D721Med (cell line): ENCODE measurements around the gene EFEMP2.

Experiments used
- DNase-seq: peaks from one replicate; pipeline ENCODE4 v3.0.0; 2011; ENCODE audit warnings: low spot score; ENCODE audit not compliant: insufficient read length
- FAIRE-seq: peaks from 2 replicates; lab custom pipeline; 2011; peaks lifted over from hg19 to GRCh38; lab: Jason Lieb, UNC
- TF ChIP-seq, protein P1 (sequence below): IDR thresholded peaks from 2 replicates; pipeline ENCODE4 v1.5.1; 2012; ENCODE audit warnings: mild to moderate bottlenecking, control low read depth; ENCODE audit not compliant: insufficient read depth; ENCODE audit errors: missing control alignments

EFEMP2 gene

DNA sequence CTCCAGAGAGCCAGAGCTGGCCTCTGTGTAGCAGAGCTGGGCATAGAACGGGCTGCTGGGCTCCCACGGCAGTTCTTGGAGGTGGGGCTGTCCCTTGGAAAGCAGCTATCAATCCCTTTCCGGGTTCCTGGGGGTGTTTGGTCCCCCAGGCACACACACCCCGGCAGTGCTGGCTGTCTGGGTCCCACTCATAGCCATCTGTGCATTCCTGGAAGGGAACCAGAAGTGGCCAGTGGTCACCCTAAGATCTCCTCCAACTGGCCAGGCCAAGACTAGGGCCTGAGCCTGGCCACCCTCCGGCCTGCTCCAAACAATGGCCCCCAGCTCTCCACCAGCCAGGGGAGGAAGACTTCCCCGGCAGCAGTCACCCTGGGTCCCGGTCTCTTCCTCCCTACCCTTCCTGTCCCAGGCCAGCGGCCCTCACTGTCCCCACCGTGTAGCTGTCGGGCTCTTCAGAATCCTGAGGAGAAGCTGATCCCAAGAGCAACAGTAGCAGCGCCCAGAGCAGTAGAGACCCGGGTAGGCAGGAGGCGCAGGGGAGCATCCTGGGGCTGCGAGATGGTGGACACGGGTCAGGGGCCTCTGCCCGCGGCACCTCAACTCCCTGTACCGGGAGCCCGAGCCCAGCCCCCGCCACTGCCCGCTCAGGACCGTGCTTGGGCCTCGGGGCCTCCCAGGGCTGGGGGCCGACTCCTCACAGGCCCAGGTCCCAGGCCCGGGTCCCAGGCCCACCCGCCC is 620 bp downstream of the EFEMP2 start:
- DNase-seq (no peak), FAIRE-seq (no peak)
- TF ChIP-seq, protein P1, sequence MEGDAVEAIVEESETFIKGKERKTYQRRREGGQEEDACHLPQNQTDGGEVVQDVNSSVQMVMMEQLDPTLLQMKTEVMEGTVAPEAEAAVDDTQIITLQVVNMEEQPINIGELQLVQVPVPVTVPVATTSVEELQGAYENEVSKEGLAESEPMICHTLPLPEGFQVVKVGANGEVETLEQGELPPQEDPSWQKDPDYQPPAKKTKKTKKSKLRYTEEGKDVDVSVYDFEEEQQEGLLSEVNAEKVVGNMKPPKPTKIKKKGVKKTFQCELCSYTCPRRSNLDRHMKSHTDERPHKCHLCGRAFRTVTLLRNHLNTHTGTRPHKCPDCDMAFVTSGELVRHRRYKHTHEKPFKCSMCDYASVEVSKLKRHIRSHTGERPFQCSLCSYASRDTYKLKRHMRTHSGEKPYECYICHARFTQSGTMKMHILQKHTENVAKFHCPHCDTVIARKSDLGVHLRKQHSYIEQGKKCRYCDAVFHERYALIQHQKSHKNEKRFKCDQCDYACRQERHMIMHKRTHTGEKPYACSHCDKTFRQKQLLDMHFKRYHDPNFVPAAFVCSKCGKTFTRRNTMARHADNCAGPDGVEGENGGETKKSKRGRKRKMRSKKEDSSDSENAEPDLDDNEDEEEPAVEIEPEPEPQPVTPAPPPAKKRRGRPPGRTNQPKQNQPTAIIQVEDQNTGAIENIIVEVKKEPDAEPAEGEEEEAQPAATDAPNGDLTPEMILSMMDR: no peak

DNA sequence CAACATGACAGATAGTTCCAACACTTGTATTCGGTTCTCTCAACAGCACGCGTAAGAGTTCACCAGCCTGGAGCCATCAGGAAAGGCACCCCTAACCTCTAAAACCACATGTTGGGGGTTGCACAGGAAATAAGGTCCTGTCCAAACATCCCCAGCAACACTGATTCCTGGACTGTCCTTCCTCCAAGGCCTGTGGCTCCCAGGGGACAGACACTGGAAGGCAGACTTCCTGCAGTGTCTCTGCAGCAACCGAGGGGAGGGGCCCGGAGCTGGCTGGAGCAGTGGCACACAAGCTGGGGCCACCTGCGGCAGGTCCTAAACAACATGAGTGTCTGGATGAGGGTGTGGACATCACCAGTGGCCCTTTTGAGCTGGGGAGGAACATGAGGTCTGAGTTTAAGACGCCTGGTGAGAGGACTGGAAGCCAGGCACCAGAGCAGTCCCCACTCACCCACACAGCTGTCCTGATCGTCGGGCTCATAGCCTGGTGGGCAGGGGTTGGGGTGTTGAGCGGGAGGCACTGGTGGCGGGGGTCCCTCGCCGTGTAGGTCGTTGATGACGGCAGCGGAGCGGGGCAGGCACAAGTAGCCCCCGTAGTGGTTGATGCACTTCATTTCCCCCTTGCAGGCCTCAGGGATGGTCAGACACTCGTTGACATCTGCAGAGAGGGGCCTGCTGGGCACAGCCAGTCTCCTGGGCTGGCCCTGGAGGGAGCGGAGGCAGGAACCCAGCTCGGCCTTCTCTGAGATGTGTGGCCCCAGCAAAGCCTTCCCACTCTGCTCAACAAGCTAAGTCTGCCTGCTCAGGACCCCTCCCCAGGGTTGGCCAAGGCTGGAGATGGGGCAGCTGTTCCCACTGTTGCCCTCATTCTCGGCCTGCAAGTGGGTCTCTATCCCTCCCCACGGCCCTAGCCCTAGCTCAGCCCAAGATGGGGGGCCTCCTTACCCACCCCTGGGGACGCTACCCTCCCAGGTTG is 1.6 kb downstream of the EFEMP2 start:
- FAIRE-seq: no peak
- no peak for DNase-seq
- TF ChIP-seq, protein P1: no peak

DNA sequence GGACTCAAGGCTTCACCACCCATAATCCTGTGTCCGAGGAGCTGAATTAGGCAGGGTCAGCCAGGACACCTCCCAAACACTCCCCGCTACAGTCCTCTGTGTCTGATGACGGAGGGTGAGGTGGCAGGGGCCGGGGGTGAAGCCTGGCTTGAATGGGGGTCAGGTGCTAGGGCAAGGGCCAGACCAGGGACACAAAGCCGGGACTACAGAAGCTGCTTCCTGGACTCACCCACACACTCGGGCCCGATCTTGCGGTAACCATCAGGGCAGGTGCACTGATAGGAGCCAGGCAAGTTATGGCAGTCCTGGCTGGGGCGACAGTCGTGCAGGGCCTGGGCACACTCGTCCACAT is 2.3 kb downstream of the EFEMP2 start:
- TF ChIP-seq, protein P1: no peak
- DNase-seq: no peak
- no peak for FAIRE-seq

DNA sequence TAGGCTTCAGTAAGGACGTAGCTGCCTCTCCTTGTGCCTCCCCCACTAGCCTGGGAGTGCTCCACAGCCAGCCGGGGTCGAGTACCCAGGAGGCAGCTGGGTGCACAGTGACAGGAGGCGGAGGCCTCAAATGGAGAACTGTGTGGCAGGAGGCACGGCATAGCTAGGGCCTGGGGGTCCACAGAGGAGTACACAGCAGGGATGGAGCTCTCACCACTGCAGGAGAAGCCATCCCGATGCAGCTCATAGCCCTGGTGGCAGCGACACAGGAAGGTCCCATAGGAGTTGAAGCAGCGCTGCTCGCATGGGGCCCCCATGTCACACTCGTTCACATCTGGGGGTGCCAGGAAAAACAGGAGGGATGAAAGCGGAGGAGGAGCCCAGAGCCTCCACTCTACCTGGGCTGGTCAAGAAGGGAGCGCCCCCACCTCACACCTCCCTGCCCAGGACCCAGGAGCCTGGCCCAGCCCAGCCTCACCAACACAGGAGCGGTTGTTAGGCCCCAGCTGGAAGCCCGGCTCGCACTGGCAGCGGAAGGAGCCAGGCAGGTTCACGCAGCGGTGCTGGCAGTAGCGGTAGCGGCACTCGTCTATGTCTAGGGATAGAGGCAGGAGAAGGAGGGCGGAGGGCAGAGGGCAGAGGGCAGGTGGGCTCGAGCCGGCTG is 2.8 kb downstream of the EFEMP2 start:
- TF ChIP-seq, protein P1: no peak
- no peak for FAIRE-seq
- DNase-seq: no peak

DNA sequence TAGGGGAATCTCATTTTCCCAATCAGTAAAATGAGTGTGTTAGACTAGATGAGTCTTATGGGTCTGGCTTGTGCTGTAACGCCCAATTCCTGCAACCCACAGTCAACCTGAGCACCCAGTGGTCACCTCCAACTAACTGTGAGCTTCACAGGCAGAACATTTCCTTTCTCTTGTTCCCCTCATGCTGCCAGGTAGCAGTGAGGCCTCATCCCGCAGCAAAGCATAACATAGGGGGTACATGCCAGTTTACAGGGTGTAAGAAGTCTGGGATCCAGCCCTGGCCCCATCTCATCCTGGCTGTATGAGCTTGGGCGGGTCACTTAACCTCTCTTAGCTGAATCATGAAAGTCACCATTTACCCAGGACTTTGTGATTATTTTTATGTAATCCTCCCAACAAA is 3.7 kb downstream of the EFEMP2 start:
- no peak for DNase-seq
- no peak for FAIRE-seq
- TF ChIP-seq, protein P1: no peak

DNA sequence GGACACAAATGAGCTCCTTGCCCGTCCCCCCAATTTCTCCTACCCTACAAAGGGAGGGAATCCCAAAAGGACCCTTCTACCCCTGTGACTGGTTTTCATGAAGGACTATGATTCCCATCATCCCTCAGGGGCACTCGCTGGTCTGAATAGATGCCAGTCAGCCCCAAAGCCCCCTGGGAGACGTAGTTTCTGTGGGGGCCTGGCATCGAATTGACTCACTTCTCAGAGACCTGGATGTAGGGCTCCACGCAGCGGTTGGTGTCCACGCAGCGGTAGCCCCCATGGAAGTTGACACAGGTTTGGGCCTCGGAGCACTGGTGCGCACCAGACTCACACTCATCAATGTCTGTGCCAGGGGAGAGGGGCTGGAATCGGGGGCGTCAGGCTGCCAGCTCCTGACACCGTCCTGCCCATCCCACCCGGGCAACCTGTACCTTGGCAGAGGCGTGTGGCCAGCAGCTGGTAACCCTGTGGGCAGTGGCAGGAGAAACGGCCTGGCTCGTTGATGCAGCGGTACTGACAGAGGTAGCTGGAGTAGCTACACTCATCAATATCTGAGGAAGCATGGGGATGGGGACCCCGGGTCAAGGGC is 4.4 kb downstream of the EFEMP2 start:
- no peak for FAIRE-seq
- TF ChIP-seq, protein P1: no peak
- no peak for DNase-seq
